HEK293 (cell line): ENCODE results near the gene IFT80.

Experiments
- CTCF ChIP-seq: fragments of 450-650 bp; formaldehyde crosslinking; IDR thresholded peaks from 2 replicates; pipeline ENCODE4 v1.5.1; 2016; ENCODE audit warnings: missing biosample characterization, missing genetic modification characterization
- KLF9 ChIP-seq: fragments of 450-650 bp; formaldehyde crosslinking; IDR thresholded peaks from 2 replicates; pipeline ENCODE4 v1.5.1; 2016; ENCODE audit warnings: missing biosample characterization, missing genetic modification characterization, low read depth
- PATZ1 ChIP-seq: fragments of 450-650 bp; formaldehyde crosslinking; IDR thresholded peaks from 2 replicates; pipeline ENCODE4 v1.5.1; 2016; ENCODE audit warnings: missing biosample characterization, missing genetic modification characterization
- REPIN1 ChIP-seq: fragments of 450-650 bp; formaldehyde crosslinking; IDR thresholded peaks from 2 replicates; pipeline ENCODE4 v1.5.1; 2017; ENCODE audit warnings: missing biosample characterization, missing genetic modification characterization, low read depth
- REST ChIP-seq: fragments of 450-650 bp; formaldehyde crosslinking; IDR thresholded peaks from 2 replicates; pipeline ENCODE4 v1.5.1; 2016; ENCODE audit warnings: missing biosample characterization, missing genetic modification characterization
- ZBTB11 ChIP-seq: fragments of 450-650 bp; formaldehyde crosslinking; conservative IDR thresholded peaks from 2 replicates; pipeline ENCODE4 v1.5.1; 2016; ENCODE audit warnings: low read depth, missing biosample characterization, missing genetic modification characterization
- ZNF560 ChIP-seq: fragments of 450-650 bp; formaldehyde crosslinking; IDR thresholded peaks from 2 replicates; pipeline ENCODE4 v1.5.1; 2017; ENCODE audit warnings: missing biosample characterization, missing genetic modification characterization, borderline replicate concordance

GRCh38 chr3:160302806-160303205, 96.2 kb downstream of the IFT80 start:
- TF ChIP-seq REST (no peak), REPIN1 (tag by site-specific recombination) (no peak), KLF9 (tag by site-specific recombination) (no peak), CTCF (tag by site-specific recombination) (no peak), ZBTB11 (tag by site-specific recombination) (no peak), PATZ1 (tag by site-specific recombination) (no peak), ZNF560 (tag by site-specific recombination) (no peak)
